ACHN (cell line): ENCODE data around the gene RCOR1.
A peak's percentile ranks its signal among the peaks of the same experiment; 100 is the strongest.

Experiments
- DNase-seq: peaks from one replicate; pipeline ENCODE4 v3.0.0-alpha.2; 2015
- in situ Hi-C: cut with HindIII; loops from 2 replicates; pipeline ENCODE4 v1.10.0; 2017; ENCODE audit warnings: low sequenced_read_pairs, low pct_ligation_motif_present, low pct_unique_long_range_greater_than_20kb

Gene RCOR1

DNA sequence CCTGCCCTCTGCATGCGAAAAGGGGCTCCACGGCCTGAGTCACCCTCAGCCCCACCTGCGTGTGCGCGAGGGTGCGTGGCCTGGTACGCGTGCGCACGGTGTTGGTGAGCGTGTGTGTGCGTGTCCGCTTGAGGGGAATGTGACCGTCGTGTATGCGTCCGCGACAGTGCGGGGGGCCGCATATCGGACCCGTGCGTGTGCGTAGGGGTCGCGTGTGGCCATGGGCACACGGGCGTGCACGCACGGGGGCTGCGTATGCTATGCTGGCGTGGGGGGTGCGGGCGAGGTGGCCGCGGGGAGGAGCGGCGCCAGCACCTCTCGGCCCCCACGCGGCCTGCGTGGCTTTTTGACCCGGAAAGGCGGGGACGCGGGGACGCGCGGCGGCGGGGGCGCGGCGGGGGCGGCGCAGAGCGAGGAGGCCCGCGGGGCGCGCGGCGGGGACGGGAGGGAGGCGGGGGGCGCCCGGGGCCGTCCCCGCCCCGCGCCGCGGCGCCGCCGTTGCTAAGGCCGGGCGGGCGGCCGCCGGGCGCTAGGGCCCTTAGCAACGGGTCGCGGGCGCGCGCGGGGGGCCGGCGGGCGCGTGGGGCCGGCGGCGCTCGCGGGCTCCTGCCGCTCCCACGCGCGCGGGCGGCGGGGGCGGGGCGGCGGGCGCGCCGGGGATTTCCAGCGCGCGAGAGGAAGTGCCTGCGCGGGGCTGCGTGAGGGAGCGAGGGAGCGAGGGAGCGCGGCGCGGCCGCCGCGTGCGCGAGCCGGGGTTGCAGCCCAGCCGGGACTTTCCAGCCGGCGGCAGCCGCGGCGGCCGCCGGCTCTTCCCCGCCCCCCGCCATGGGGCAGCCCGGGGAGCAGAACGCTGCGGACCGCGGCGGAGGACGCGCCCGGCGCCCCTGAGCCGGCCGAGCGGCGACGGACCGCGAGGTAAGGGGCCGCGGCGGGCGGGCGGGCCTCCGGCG, 184.6 kb downstream of the RCOR1 start, which contains the start of gene TRAF3:
Gene TRAF3 (plus strand): TSS at position 689 of the 950 bp plus-strand sequence. CDS start 92,753 bp downstream, outside the sequence.
- peak; percentile 50 for DNase-seq
- in situ Hi-C loops = no loop called here

- no peak for DNase-seq
- in situ Hi-C loops = no loop called here
These were observed 185.4 kb downstream of the RCOR1 start for GRCh38 chr14:102777711-102778337.

DNA sequence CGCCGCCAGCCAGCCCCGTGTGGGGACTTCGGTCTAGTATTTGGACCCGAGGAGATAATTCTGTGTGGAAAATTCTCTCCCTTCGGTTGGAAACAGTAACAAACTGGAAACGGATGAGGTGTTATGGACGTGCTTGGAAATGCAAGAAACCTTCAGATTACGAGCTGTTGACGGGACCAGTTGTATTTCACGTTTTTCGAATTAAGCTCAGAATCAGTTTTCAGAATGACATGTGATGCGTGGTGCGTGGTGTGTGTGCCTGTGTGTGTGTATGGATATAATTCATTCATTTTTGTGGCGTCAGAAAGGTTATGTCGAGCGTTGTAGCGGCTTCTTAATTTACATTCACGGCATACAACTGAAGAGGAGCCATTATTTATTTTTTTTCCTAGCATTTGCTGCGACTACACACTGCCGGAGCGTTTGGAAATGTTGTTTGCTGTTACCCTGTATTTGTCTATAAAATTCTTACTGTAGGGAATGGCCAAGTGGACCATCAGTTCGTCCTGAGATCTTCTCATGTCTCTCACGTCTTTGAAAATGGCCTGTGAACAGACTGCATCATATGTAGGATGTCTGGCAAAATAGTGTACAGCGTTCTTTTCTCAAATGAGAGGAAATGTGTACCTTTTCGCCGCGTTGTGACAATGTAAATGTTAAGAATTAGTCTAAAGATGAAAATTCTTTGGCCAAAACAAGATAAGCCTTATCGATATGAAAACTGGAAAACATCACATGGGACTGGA, 186.1 kb downstream of the RCOR1 start:
- DNase-seq = no peak
- in situ Hi-C loops = no loop called here

GRCh38 chr14:102779084-102779462, 186.6 kb downstream of the RCOR1 start:
- no peak for DNase-seq
- in situ Hi-C loops = no loop called here

DNA sequence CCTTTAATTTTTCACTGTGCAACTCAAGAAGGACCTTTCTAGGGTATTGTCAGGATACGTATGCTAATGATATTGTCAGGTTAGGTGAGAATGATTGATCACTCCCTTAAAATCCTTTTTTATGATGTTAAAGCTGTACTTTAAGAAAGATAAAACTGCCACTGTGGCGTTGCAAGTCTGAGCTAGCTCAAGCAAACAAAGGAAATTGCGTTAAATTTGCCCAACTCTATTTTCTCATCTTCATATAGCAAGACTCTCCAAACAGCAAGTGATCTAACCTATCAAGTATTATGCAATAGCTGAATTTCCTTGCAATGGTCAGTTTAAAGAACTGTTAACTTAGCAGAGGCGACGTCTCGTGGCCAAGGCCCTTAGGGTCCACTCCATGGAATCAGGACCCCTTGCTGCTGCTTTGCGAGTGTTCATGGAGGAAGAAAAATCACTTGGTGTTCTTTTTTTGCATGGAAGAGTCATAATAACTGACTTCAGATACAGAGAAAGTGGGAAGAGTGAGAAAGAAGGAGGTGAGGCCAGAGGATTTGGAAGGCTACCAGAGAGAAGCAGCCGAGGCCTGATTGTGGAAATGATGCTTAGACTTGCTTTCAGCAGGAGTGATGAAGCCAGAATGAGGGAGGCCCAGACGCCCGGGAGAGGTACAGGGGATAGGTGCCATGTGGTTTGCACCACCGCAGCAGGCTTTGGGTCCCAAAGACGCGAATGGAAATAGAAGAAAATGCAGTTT, 187.3 kb downstream of the RCOR1 start:
- in situ Hi-C loops = no loop called here
- DNase-seq = no peak
